Spinal cord (tissue), 10 donors: ENCODE data around the gene ANKRD37. TPM values are rescaled to one million over a fixed set of nuclear protein-coding genes. Genes with fewer than 3 reads are reported as not detected.

Experiments used
- DNase-seq, 6 donors: peaks; one replicate each; pipeline versions ENCODE4 v3.0.0 to v3.0.0-alpha.2; 2013 to 2015; ENCODE audit warnings: low spot score in 6 of 6, low read depth in 4 of 6
- H3K27ac ChIP-seq: one replicate; pipeline ENCODE4 v1.5.1; 2013; ENCODE audit warnings: low read depth, low read length, control low read depth
- H3K27me3 ChIP-seq: one replicate; pipeline ENCODE4 v1.6.1; 2013; ENCODE audit warnings: low read length; ENCODE audit not compliant: control insufficient read depth, insufficient read depth
- H3K36me3 ChIP-seq: one replicate; pipeline ENCODE4 v1.6.1; 2013; ENCODE audit warnings: low read length; ENCODE audit not compliant: control insufficient read depth, insufficient read depth
- H3K4me1 ChIP-seq: one replicate; pipeline ENCODE4 v1.6.1; 2013; ENCODE audit warnings: low read length; ENCODE audit not compliant: control insufficient read depth, insufficient read depth
- H3K4me3 ChIP-seq: one replicate; pipeline ENCODE4 v1.5.1; 2013; ENCODE audit warnings: low read depth, low read length, control low read depth
- H3K9me3 ChIP-seq: one replicate; pipeline ENCODE4 v1.6.1; 2013; ENCODE audit warnings: low read length; ENCODE audit not compliant: control insufficient read depth, insufficient read depth
- WGBS: methylation state at CpG from one replicate; pipeline ENCODE4 v1.1.5; 2013; ENCODE audit warnings: missing lambda C conversion rate; ENCODE audit not compliant: insufficient coverage; 5-methylcytosine and 5-hydroxymethylcytosine counted together
- polyA plus RNA-seq, 2 donors: library from polyadenylated mRNA; unstranded; fragments of 120-200 nt; gene quantifications; one replicate each; pipeline ENCODE4 v1.2.1, GENCODE V29; 2013; ENCODE audit not compliant: insufficient read length in 2 of 2
- small RNA-seq: library from RNA; depleted of rRNA; stranded (forward); fragments of <200 nt; gene quantifications from one replicate; pipeline ENCODE3, GENCODE V24; 2014; ENCODE audit warnings: low replicate concordance
- total RNA-seq, 2 donors: library from RNA; depleted of rRNA in 1 of 2; stranded (reverse); fragments of 120-200 nt in 1 of 2; fragments of >200 nt in 1 of 2; gene quantifications; one replicate each; pipeline versions ENCODE4 v1.2.3 to v1.2.4, GENCODE V29; 2013 to 2014
- donor health status: healthy.

Gene ANKRD37
- total and polyA plus RNA-seq, 4 donors, result 17.5 to 28.6 (median 22.8) TPM

DNA sequence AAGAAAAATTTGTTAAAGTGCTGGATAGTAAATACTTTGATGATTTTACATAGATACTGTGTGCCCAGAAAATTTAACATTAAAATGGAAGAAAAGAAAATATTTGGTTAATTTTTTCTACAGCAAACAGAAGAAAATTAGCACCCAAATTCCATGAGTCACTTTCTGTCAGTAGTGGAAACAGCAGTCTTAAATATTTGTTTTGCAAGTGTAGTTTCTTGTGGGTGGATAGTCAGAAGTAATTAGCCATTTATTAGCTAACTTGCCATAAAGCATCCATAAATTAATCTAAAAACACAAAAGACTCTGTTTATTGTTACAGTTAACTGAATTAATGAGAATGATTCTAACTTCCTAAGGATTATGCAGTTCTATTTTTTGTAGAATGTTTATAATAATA, 38.8 kb downstream of the ANKRD37 start:
- H3K4me1 ChIP-seq, result no peaks in the 10 kb centered on the region
- no peak for DNase-seq
- H3K9me3 ChIP-seq, result no peaks in the 10 kb centered on the region
- H3K27me3 ChIP-seq, result no peaks in the 10 kb centered on the region
- H3K36me3 ChIP-seq, result no peaks in the 10 kb centered on the region
- H3K4me3 ChIP-seq, result no peak overlapping the region
- no peak overlapping the region for H3K27ac ChIP-seq

DNA sequence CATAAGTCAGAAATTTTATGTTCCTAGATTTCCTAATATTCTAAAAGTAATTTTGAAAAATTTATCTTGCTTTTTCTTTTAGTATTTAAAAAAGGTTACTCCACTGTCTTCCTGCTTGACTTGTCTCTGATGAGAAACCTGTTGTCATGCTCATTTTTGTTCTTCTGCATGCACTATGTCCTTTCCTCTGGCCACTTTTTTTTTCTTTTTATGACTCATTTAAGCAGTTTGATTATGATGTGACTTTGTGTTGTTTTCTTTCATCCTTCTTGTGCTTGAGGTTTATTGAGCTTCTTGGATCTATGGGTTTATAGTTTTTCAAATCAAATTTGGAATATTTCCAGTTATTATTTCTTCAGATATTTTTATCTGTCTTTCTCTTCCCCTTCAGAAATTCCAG, 41.2 kb downstream of the ANKRD37 start:
- Histone ChIP-seq H3K36me3 (no peaks in the 10 kb centered on the region), H3K27ac (no peak overlapping the region), H3K4me1 (no peaks in the 10 kb centered on the region), H3K4me3 (no peak overlapping the region), H3K27me3 (no peaks in the 10 kb centered on the region), H3K9me3 (no peaks in the 10 kb centered on the region)
- DNase-seq, result no peak

DNA sequence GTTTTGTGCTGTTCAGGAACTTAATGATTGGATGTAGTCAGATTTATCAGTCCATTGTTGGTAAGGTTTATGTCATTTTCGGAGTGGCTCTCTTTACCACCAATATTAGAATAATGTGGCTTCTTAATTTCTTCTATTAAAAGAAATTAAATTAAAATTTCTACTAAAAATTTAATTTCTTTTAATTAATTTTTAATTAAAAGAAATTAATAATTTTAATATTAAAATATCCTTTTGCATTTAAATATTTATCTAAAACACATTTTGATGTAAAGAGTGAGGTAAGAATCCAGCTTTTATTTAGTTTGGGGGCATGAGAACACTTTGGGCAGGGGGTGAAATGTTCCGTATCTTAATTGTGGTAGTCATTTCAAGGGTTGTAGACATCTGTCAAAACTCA, 44.8 kb downstream of the ANKRD37 start:
- H3K4me1 ChIP-seq, result no peaks in the 10 kb centered on the region
- no peaks in the 10 kb centered on the region for H3K36me3 ChIP-seq
- no peak for DNase-seq
- H3K27ac ChIP-seq, result no peak overlapping the region
- H3K4me3 ChIP-seq, result no peak overlapping the region
- no CpG with 5 or more reads among the region's 2 CpGs for WGBS
- no peaks in the 10 kb centered on the region for H3K27me3 ChIP-seq
- H3K9me3 ChIP-seq, result no peaks in the 10 kb centered on the region

DNA sequence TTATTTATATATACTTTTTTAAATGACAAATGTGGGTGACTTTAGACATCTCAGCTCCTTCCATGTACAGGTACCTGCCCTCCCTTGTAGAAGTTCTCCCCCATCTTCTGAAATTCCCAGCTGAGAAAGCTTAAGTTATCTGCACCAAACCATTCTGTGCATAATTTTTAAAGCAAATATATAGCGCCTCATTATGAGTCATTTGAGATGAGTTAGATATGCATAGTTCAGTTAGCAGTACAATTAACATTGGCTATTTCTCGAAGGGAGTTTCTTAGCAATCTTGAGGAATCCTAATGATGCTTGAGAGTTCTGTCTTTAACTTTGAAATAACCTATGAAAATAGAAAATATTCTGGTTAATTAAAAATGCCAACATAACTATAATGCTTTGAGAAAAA, 48.6 kb downstream of the ANKRD37 start:
- Histone ChIP-seq H3K4me1 (no peaks in the 10 kb centered on the region), H3K9me3 (no peaks in the 10 kb centered on the region), H3K27ac (no peak overlapping the region), H3K36me3 (no peaks in the 10 kb centered on the region), H3K4me3 (no peak overlapping the region), H3K27me3 (no peaks in the 10 kb centered on the region)
- no peak for DNase-seq
- WGBS, result no CpG with 5 or more reads among the region's 2 CpGs

Small RNA genes lying within 50 kb of the gene (small RNA-seq; reads per million reads assigned to genes)
- not detected for gene RF00019

Other genes starting within 250 kb of the ANKRD37 start
- 10 to 100 TPM; 25.9 to 48.0 TPM for gene CFAP97, start 192.8 kb upstream of the ANKRD37 start, total RNA-seq
- gene CFAP97, start 192.8 kb upstream of the ANKRD37 start, polyA plus RNA-seq, result 10 to 100 TPM; 25.5 to 41.1 TPM
- gene SNX25, start 187.2 kb upstream of the ANKRD37 start, total RNA-seq, result 10 to 100 TPM; 30.1 to 33.5 TPM
- 10 to 100 TPM; 18.3 to 19.4 TPM for gene SNX25, start 187.2 kb upstream of the ANKRD37 start, polyA plus RNA-seq
- 1 to 10 TPM; 8.0 to 9.2 TPM for gene LRP2BP, start 917 bp upstream of the ANKRD37 start, total RNA-seq
- 10 to 100 TPM; 14.1 to 14.9 TPM for gene LRP2BP, start 917 bp upstream of the ANKRD37 start, polyA plus RNA-seq
- gene UFSP2, start 29.1 kb downstream of the ANKRD37 start, total RNA-seq, result 10 to 100 TPM; 52.9 to 83.3 TPM
- gene UFSP2, start 29.1 kb downstream of the ANKRD37 start, polyA plus RNA-seq, result 10 to 100 TPM; 35.9 to 47.9 TPM
- 1 to 10 TPM; 2.0 to 4.8 TPM for gene CCDC110, start 74.9 kb downstream of the ANKRD37 start, total RNA-seq
- gene CCDC110, start 74.9 kb downstream of the ANKRD37 start, polyA plus RNA-seq, result 1 to 10 TPM; 2.0 to 3.1 TPM
- 10 to 100 TPM; 45.3 to 56.9 TPM for gene PDLIM3, start 138.7 kb downstream of the ANKRD37 start, total RNA-seq
- gene PDLIM3, start 138.7 kb downstream of the ANKRD37 start, polyA plus RNA-seq, result 100 to 1,000 TPM; 124 to 140 TPM